HL-60/S4 treated with retinoic acid at 250 ng/mL for 4 days and 3 days (cell line): Measurements from ENCODE around the gene PARP15.

Source experiments
- in situ Hi-C: fragments of 300-500 bp; cut with MboI; formaldehyde crosslinking; loops from 2 replicates; pipeline ENCODE4 v1.7.0; 2022; ENCODE audit warnings: low sequenced_read_pairs

Gene PARP15

DNA sequence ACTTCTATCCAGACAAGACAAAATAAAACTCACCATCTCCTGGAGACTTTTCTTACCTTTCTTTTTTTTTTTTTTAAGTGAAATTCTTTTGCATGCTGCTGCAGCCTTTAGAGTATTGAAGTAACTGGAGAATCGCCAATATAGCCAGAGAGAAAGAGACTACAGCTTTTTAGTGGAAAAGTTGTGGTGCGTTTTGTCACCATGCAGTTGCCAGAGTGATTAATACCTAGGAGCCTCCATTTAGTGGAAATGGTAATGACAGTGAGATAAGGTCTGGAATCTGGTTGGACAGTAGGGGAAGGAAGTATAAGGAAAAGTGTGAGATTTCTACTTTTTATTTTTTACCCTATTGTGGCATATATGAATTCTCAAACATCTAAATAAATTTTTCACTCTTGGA lies 85.1 kb downstream of the PARP15 start:
- in situ Hi-C loops, result no loop called here

DNA sequence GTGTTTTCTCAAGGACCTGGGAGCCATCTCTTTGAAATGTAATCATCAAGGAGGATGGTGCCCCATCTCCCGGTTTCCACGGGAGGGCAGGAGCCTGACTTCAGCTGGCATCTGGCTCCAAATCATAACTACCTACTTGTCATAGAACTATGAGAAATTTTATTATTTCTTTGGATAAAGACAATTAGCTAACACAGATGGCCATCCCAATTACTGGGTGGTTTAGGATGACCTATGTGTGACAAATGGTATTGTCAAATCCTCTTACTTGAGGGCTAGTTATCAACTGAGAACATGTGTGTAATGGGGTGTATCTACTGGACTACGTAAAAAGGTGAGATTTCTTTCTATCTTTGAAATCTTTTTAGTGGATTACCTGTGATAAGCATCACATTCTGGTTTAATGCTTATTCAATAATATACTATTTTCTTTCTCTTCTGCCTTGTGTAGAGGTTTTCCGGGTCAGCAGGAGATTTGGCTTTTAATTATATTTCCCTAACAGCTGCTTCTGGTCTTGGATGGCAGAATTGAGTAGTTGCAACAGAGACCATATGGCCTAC lies 87.9 kb downstream of the PARP15 start:
- in situ Hi-C loops, result no loop called here

DNA sequence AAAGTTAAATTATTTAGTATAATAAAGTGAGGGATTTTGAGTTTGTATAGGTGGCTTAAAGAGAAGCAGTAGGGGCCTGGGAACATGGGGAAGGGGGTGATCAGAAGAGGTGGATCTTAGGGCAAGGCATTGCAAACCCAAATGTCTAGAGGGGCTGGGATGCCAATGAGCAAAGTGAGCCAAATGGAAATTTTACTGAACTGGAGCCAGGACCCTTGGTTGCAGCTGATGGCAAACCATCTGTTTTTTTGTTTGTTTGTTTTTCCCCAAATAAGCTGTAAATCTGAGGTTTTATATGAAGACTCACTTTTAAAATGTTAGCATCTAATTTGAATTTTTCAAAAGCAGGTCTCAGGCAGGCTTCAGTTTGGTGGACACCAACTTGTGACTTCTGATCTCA lies 88.4 kb downstream of the PARP15 start:
- in situ Hi-C loops, result no loop called here

DNA sequence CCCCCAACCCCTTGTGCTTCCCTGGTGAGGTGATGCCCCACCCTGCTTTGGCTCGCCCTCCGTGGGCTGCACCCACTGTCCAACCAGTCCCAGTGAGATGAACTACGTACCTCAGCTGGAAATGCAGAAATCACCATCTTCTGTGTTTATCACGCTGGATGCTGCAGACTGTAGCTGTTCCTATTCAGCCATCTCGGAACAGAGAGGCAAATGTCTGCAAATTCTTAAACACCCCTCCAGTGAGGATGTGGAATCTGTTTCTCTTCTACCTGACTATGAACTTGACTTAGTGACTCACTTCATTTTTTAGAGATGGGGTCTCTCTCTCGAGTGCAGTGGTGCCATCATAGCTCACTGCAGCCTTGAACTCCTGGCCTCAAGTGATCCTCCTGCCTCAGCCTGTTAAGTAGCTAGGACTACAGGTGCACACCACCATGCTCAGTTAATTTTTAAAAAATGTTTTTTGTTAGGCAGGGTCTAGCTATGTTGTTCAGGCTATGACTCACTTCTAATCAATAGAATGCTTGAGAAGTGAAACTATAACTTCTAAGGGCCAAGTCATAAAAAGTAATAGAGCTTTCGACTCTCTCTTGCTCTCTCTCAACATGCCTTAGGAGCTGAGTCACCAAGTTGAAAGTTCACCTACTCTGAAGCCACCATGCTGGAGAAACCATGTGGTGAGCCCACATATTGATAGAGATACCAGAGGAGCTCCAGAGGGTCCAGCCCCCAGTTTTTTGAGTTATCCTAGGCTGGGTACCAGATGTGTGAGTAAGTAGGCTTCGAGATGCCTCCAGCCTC lies 91.7 kb downstream of the PARP15 start:
- in situ Hi-C loops, result no loop called here

DNA sequence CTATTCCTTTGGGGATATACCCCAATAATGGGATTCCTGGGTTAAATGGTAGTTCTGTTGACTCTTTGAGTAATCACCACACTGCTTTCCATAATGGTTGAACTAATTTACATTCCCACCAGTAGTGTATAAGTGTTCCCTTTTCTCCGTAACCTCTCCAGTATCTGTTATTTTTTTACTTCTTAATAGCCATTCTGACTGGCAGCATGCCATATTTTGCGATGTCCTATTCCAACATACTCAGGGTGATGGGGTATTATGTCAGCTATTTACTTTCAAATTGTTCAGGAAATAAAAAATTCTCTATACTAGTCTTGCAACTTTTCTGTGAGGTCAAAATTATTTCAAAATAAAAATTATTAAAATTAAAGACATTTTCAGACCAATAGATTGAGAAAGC lies 94.1 kb downstream of the PARP15 start:
- in situ Hi-C loops, result no loop called here

DNA sequence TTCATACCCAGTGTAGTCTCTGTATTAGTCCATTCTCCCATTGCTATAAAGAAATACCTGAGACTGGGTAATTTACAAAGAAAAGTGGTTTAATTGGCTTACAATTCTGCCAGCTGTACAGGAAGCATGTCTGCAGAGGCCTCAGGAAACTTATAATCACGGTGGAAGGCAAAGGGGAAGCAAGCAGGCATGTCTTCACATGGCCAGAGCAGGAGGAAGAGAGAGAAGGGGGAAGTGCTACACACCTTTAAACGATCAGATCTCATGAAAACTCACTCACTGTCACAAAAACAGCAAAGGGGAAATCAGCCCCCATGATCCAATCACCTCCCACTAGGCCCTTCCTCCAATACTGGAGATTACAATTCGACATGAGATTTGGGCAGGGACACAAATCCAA lies 96.9 kb downstream of the PARP15 start:
- in situ Hi-C loops, result no loop called here

DNA sequence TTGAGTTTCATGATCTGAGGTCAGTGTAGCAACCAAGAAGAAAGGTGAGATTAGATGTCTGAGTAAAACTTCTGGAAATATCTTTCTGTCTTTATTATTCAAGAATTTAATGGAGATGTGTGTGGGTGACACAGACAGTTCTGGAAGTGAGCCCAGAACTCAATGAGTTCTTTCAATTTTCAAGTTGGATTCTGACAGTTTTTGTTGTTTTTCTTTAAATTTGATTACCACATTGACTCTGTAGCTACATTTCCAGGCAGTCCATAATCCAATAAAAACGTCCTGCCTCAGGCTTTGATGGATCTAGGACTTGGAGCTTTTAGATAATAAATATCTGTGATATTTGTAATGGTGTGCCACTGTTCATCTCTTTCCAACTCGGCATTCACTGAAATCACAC lies 99.3 kb downstream of the PARP15 start:
- in situ Hi-C loops, result no loop called here

DNA sequence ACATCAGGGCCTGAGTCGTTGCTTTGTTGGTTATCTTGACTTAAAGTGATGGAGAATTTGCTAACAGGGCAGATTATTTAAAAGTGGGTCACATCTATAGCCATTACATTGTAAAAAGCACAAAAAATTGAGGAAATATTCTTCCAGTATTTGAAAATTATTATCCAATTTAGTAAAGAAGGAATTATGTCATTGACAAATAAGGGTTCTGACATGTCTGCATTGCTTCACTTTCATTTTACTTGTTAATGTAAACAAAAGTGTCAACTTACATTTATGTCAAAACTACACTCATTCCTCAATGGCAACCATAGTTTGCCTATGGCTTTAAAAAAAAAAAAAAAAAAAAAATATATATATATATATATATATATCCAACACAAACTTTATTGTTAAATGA lies 99.8 kb downstream of the PARP15 start:
- in situ Hi-C loops, result no loop called here

DNA sequence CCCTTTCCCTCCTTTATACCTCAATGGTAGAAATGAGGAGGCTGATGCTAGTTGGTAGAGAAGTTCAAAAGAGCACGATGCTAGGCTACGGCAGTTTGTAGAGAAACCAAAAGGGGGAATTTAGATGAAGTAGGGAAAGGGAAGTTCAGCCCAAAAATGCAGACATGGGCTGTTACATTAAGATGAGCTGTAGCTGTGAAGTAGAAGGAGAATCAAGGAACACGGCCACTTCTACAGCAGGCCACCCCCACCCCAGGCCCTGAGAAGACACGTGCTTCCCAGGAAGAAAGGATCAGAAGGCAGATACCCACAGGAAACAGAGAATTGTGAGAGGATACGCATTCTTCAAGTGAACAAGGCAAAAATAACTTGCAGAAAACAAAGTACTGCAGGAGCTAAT lies 101.1 kb downstream of the PARP15 start:
- in situ Hi-C loops, result no loop called here

DNA sequence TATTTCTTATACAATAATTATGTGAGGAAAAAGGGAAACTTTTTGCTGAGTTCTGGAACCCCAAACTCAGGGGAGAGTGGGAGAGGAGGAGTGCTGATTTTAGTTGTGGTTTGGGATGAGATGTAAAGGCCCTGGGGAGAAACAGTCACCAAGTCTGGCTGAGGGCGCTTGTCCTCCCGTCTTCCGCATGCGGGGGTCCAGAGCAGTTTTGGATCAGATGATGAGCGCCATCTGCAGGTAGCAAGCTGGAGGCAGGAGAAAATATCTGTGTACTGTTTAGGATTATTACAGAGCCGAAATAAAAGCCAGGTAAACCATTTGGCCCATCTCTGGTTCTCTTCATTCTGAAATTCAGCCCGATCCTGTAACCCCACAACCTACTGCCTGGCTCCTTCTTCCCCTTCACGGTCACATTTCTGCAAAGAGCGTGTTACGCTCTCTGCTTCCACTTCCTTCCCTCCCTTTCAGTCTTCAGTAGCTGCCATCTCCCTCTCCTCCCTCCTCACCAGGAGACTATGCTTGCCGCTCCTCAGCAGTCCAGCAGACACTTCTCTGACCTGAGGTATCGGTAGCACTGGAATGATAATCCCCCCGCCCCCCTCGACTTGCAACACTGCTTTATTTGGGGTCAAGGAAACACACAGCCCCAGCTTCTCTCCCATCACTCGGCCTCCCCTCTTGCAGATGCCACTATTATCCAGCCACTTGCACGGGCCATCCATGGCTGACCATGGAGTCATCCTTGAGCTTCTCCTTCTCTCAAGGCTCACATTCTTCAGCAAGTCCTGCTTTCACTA lies 101.8 kb downstream of the PARP15 start:
- in situ Hi-C loops, result no loop called here

DNA sequence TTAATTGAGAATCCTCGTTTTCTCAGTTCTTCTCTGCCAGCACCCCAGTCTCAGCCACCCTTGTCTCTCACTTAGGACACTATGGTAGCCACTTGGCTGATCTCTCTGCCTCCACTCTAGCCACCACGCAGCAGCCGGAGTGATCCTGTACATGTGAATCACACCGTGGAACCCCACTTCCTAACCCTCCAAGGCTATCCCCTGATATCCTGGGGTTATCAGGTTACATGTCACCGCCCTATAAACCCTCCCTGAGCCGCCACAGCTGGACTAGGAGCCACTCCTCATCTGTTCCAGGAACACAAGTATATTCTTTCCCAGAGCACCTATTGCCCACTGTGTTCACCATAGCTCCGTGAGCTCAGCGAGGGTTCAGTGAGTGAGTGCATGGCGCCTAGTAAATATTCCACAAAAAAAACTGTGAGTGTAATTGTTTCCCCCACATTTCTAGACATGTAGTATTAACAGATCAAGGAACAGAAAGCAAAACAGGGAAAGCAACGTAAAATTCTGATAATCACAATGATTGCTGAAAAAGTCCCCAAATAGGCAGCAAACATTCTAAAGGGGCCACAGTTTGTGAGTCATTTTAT lies 102.5 kb downstream of the PARP15 start:
- in situ Hi-C loops, result loop anchor here (10.0 kb wide), 1 partner anchor 125 kb away; no protein-coding TSS in a partner anchor

DNA sequence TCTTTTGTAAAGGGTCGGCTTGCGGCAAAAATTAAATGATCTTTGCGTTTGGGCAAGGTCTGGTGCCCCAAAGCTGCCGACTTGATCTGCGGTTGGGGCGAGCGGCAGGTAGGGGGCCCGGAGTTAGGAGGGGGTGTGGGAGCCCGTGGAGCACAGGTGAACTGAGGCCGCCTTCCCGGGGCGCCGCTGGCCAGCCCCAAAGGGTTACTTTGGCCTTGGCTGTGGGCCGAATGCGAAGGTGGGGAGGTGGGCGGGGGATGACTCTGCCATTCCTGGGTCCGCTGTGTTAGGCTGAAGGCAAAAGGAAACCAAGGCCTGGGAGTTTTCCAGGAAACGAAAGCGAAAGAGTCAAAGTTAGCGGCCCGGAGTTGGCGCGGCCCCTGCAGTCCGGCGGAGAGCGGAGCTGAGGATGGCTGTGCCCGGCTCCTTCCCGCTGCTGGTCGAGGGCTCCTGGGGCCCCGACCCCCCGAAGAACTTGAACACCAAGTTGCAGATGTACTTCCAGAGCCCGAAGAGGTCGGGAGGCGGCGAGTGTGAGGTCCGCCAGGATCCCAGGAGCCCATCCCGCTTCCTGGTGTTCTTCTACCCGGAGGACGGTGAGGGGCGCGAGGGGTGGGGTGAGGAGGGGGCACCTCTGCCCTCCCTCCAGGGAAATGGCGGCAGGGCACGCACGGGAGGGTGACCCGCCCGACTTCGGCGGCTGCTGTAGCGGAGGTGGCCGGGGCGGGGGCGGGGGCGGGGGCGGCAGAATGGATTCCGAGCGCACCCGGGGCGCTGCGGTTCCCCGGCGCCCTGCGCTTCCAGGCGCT lies 103.2 kb downstream of the PARP15 start, which contains the start of gene PARP14:
Gene PARP14 (plus strand): TSS at position 365 of the 809 bp plus-strand sequence. CDS start 45 bp downstream, at position 410.
- in situ Hi-C loops, result loop anchor here (10.0 kb wide), 1 partner anchor 126 kb away; no protein-coding TSS in a partner anchor

DNA sequence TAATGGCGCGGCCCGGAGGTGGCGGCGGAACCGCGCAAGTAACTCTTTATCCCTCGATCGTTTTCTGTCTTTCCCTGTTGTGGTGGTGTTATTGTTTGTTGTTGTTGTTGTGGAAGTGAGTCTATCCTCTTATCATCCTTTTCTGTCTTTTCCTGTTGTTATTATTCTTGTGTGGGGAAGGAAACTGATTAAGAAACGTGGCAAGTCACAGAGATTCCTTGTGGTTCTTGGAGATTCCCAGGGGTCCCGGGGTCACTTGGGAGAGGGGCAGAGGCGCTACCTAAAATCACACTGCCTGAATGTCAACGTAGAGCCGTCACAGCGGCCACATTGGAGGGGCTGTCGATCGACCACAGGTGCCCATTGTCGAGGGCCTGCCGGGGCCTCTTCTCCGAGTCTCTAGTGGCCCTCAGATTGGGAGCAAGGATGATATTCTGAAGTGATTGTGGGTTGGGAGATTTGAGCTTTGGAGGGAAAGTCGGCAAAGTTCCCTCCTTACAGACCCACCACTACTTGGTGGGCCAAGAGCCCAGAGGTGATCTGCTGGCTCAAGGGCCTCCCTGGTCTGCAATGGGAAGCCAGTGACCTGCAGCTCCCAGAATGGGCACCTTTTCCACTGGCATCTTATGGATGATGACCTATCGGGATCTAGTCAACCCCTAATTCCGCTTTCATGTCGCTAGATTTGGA lies 104.0 kb downstream of the PARP15 start:
- in situ Hi-C loops, result loop anchor here (10.0 kb wide), 1 partner anchor 127 kb away; no protein-coding TSS in a partner anchor

DNA sequence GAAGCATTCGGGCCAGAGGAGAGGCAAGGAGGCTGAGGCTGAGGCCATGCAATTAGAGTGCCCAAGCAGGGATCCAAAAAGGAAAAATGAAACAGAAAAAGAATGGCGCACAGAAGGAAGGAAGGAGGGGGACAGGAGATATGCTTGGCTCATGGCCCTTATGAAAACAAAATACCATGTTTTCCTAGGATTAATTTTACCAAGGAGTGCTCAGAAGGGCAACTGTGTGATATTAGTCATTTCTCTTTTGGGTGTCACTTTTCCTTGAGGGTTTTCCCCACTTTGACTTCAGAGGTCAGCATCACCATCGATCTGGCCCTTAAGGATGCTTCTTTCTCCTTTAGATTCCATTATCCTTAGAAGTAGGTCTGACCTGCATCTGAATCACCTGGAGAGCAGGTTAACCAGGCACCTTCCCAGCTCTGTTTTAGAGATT lies 104.5 kb downstream of the PARP15 start:
- in situ Hi-C loops, result loop anchor here (10.0 kb wide), 1 partner anchor 127 kb away; no protein-coding TSS in a partner anchor

DNA sequence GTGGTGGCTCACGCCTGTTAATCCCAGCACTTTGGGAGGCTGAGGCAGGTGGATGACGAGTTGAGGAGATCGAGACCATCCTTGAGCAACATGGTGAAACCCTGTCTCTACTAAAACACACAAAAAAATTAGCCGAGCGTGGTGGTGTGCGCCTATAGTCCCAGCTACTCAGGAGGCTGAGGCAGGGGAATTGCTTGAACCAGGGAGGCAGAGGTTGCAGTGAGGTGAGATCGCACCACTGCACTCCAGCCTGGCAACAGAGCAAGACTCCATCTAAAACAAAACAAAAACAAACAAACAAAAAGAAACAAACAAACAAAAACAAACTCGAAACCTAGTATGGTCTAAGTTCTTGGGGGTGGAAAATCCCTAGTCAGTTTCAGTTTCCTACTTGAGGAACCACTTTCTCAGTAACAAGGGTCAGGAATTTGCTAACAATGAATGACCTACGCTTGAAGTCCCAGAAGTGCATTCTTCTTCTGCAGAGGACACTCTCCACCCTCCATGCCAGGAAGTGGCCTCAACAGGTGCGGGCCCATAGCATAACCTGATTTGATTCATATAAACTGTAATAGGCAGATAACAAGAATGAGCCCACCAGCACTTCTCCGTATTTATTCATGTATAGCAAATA lies 105.4 kb downstream of the PARP15 start:
- in situ Hi-C loops, result loop anchor here (10.0 kb wide), 1 partner anchor 128 kb away; no protein-coding TSS in a partner anchor

DNA sequence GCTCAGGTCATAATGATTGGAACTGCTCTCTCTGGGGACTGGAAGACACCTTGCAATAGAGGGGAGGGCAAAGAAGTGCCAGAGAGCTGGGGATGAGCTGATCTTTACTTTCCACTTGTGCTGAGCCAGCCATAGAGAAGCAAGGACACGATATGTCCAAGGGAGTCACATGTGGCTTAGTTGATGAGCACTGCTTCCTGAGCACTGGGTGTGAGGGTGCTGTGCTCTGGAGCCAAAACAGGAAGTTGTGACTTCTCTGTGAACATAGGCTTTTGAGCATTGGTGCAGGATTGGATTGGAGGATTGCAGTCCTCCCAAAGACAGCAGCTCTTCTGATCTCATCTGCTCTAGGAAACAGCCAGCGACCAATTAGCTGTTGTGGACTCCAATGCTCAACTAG lies 109.8 kb downstream of the PARP15 start:
- in situ Hi-C loops, result loop anchor here (10.0 kb wide), 1 partner anchor 132 kb away; no protein-coding TSS in a partner anchor
